Measurements from ENCODE around the gene KAT2B.

Gene KAT2B

DNA sequence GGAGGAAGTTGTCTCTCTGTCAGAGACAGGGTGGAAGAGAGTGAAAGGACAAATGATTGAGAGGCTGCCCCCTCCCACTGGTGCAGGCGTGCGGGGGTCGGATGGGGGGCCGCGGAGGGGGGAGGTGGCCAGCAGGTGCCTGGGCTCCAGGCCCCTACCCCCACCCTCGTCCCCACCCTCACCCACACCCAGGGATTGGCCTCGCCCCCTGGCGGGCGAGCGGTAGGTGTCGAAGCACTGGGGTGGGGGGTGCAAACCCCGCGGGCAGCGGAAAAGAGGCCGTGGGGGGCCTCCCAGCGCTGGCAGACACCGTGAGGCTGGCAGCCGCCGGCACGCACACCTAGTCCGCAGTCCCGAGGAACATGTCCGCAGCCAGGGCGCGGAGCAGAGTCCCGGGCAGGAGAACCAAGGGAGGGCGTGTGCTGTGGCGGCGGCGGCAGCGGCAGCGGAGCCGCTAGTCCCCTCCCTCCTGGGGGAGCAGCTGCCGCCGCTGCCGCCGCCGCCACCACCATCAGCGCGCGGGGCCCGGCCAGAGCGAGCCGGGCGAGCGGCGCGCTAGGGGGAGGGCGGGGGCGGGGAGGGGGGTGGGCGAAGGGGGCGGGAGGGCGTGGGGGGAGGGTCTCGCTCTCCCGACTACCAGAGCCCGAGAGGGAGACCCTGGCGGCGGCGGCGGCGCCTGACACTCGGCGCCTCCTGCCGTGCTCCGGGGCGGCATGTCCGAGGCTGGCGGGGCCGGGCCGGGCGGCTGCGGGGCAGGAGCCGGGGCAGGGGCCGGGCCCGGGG lies at the start of gene KAT2B:
TSS of gene KAT2B (plus strand) at position 682 of the 783 bp plus-strand sequence. CDS start at position 714, 32 bp downstream.
- TF ChIP-seq, protein P1, sequence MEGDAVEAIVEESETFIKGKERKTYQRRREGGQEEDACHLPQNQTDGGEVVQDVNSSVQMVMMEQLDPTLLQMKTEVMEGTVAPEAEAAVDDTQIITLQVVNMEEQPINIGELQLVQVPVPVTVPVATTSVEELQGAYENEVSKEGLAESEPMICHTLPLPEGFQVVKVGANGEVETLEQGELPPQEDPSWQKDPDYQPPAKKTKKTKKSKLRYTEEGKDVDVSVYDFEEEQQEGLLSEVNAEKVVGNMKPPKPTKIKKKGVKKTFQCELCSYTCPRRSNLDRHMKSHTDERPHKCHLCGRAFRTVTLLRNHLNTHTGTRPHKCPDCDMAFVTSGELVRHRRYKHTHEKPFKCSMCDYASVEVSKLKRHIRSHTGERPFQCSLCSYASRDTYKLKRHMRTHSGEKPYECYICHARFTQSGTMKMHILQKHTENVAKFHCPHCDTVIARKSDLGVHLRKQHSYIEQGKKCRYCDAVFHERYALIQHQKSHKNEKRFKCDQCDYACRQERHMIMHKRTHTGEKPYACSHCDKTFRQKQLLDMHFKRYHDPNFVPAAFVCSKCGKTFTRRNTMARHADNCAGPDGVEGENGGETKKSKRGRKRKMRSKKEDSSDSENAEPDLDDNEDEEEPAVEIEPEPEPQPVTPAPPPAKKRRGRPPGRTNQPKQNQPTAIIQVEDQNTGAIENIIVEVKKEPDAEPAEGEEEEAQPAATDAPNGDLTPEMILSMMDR (conservative IDR thresholded peaks at IDR 0.05; ENCODE audit: control insufficient read depth, insufficient read depth, low read depth, low read length): peak; percentile 35
- peak; percentile 45 for DNase-seq (ENCODE audit: low read depth)
- peak within 1 kb of the TSS; percentile 78 for H3K4me3 ChIP-seq (ENCODE audit: control insufficient read depth, low read depth, low read length)

DNA sequence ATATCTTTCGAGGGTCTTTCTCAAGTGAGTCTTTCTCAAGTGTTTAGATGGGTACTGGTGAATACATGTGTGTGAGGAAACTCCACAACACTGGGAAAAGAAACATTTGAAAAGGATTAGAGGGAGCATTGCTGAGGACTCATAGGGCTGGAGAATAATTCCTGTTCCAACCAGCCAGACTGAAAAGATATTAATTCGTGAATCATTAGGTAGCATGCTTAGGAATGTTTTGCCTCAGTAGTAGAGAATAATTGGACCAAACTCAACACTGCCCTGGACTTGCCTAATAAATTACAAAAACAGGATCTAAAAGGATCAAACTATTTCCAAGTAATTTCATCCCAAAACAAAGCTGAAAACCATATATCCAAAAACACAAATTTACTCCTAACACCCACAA lies 45.5 kb upstream of the KAT2B start:
- TF ChIP-seq, protein P1 (conservative IDR thresholded peaks at IDR 0.05; ENCODE audit: control insufficient read depth, insufficient read depth, low read depth, low read length): no peak
- DNase-seq (ENCODE audit: low read depth): peak; percentile 12
- no peak overlapping the region for H3K4me3 ChIP-seq (ENCODE audit: control insufficient read depth, low read depth, low read length)

DNA sequence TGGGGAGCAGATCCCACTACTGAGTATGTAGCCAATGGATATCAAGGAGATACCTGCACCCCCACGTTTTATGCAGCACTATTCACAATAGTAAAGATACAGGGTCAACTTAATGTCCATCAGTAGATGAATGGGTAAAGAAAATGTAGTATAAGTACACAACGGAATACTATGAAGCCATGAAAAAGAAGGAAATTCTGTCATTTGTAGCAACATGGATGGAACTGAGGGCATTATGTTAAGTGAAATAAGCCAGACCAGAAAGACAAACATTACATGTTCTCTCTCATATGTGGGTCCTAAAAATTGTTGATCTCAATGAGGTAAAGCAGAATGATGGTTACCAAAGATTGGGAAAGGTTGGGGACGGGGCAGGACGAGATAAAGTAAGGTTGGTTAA lies 42.7 kb upstream of the KAT2B start:
- TF ChIP-seq, protein P1 (conservative IDR thresholded peaks at IDR 0.05; ENCODE audit: control insufficient read depth, insufficient read depth, low read depth, low read length): no peak
- H3K4me3 ChIP-seq (ENCODE audit: control insufficient read depth, low read depth, low read length): no peak overlapping the region
- no peak for DNase-seq (ENCODE audit: low read depth)

DNA sequence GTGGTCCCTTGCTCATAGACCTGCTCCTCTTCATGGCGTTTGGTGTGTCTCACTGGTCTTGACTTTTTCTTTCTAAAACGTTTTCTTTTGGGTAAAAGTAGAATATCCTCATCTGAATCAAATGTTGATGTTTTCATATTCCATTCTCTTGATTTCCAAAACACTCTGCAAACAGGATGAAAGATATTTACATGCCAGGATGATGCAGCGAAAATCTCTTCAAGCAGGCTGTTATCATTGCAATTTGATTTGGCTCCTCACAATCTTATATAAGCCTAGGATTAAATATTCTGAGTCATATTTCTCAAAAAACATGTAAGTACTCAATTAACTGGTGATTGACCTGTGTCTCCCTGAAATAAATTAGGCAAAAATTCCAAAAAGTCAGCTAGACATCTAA lies 38.3 kb upstream of the KAT2B start:
- TF ChIP-seq, protein P1 (conservative IDR thresholded peaks at IDR 0.05; ENCODE audit: control insufficient read depth, insufficient read depth, low read depth, low read length): no peak
- no peak overlapping the region for H3K4me3 ChIP-seq (ENCODE audit: control insufficient read depth, low read depth, low read length)
- no peak for DNase-seq (ENCODE audit: low read depth)

DNA sequence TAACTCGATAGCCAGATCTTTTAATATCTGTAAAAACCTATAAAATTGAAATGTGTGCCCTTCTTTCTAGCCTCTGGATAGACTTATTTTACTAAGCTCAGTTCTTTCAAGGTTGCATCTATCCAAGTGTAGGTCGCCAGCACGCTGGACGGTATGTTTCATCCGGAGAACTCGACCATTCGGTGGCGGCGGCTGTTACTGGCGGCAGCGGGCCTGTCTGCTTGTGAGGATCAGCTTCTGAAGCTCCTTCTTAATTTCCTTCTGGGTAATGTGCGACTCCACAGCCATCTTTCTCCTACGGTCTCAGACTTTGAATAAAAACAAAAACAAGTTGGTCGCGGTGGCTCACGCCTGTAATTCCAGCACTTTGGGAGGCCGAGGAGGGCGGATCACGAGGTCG lies 32.3 kb upstream of the KAT2B start:
- TF ChIP-seq, protein P1 (conservative IDR thresholded peaks at IDR 0.05; ENCODE audit: control insufficient read depth, insufficient read depth, low read depth, low read length): no peak
- H3K4me3 ChIP-seq (ENCODE audit: control insufficient read depth, low read depth, low read length): no peak overlapping the region

DNA sequence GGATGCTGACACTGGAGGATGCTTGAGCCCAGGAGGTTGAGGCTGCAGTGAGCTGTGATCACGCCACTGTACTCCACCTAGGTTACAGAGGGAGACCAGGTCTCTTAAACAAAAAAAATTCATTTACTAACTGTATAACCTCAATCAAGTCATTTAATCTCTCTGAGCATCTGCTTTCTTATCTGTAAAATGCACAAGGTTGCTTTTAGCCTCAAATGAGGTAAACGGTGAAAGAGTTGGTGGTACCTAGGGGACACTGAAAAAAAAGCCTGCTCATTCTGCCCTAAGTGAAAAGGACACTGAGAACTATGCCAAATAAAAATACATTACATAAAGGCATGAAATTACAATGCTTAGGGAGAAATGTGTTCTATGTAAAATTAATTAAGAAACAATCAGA lies 31.6 kb upstream of the KAT2B start:
- DNase-seq (ENCODE audit: low read depth): no peak
- TF ChIP-seq, protein P1 (conservative IDR thresholded peaks at IDR 0.05; ENCODE audit: control insufficient read depth, insufficient read depth, low read depth, low read length): no peak
- no peak overlapping the region for H3K4me3 ChIP-seq (ENCODE audit: control insufficient read depth, low read depth, low read length)

More for the DNA sequence above, 32.3 kb upstream of the KAT2B start:
- DNase-seq (ENCODE audit: low read depth): no peak

Measured in fibroblast of mammary gland (primary cell).